Ecto neural progenitor cell (in vitro differentiated cells): ENCODE results near the gene MAN1A2.

ENCODE experiments used
- DNase-seq: peaks from one replicate; pipeline ENCODE4 v3.0.0-alpha.2; 2018; ENCODE audit warnings: low spot score

The MAN1A2 gene

DNA sequence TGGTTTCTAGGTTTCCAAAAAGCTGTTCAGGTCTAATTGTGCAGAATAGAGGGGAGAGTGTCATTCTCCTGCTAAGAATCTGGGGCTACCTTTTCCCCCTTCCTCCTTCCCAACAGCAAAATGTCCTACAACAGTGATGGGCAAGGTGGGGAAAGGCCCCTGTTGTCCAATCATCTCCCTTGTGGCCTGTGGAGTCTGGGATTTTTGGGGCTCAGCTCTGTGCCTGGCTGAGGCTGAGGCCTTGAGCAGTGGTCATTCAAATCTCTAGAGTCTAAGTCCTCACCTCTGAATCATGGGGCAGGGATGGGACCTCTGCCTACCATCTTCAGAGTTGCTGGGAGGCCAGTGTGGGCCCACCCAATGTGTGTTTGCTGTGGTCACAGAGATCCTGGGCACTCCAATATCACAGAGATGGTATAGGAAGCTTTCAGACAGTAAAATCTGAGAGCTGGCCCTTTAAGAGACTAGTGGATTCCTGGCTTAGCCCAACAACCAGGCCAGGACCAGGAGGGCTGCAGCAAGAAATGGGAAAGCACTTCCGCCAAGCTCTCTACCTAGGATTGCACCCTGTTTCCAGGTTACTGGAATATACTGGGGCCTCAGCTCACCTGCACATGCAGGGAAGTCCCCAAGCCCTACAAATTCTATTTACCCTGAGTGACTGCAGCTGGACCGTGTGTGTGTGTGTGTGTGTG is 210.1 kb downstream of the MAN1A2 start:
- no peak for DNase-seq

DNA sequence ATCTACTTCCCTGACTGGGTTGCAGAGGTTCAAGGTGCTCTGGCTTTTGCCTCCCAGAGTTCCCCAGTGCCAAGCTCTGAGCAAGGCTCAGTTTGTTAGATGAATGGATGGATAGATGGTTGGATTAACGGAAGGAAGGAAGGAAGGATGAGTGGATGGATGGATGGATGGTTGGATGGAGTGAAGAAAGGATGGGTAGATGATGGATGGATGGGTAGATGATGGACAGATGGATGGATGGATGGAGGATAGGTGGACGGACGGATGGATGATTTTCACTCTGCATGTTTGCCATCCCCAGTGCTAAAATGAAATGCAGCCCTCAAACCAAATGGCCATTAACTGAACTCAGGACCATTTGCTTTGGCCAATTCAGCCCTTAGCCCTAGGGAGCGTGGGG is 211.2 kb downstream of the MAN1A2 start:
- no peak for DNase-seq
